Activated CD4-positive, alpha-beta memory T cell treated with anti-CD3 and anti-CD28 coated beads for 36 hours (primary cell): ENCODE data around the gene NDRG2. TPM values are rescaled to one million over a fixed set of nuclear protein-coding genes. Genes with fewer than 3 reads are reported as not detected.

Source experiments
- CTCF ChIA-PET: fragments of 350-600 bp; sonication (Branson Sonifier 250); formaldehyde crosslinking; loops from one replicate; lab custom pipeline; 2021; ENCODE audit warnings: antibody characterized with exemption, inconsistent platforms; lab: Charles Lee
- POLR2A ChIA-PET: fragments of 350-600 bp; sonication (Branson Sonifier 250); formaldehyde crosslinking; loops from one replicate; lab custom pipeline; 2021; ENCODE audit warnings: antibody characterized with exemption; lab: Charles Lee
- DNase-seq: peaks from one replicate; pipeline ENCODE4 v3.0.0-alpha.2; 2020
- H3K27ac Mint-ChIP-seq: one replicate; pipeline ENCODE4 v1.8.0; 2021; ENCODE audit warnings: mixed read lengths
- H3K27me3 Mint-ChIP-seq: one replicate; pipeline ENCODE4 v1.8.0; 2021; ENCODE audit warnings: mixed read lengths
- H3K36me3 Mint-ChIP-seq: one replicate; pipeline ENCODE4 v1.8.0; 2021; ENCODE audit warnings: mixed read lengths
- H3K4me1 Mint-ChIP-seq: one replicate; pipeline ENCODE4 v1.8.0; 2021; ENCODE audit warnings: low read depth, mixed read lengths
- H3K4me3 Mint-ChIP-seq: one replicate; pipeline ENCODE4 v1.8.0; 2021; ENCODE audit warnings: mild to moderate bottlenecking, mixed read lengths
- H3K9me3 Mint-ChIP-seq: one replicate; pipeline ENCODE4 v1.8.0; 2021; ENCODE audit warnings: mixed read lengths
- intact Hi-C: fragments of 100-400 bp; cut with micrococcal nuclease; formaldehyde crosslinking; loops from one replicate; pipeline ENCODE4 v1.15.1; 2023
- total RNA-seq, 2 experiments: library from RNA; stranded (reverse); gene quantifications; one replicate each; pipeline ENCODE4 v1.2.3, GENCODE V29; 2021

The NDRG2 gene
- total RNA-seq, 2 experiments from 2014 or later: 7.7 to 9.6 TPM

- Mint-ChIP-seq H3K9me3 (no peaks in the 10 kb centered on the region), H3K36me3 (no peaks in the 10 kb centered on the region), H3K27ac (no peak overlapping the region), H3K27me3 (peaks cover 55% of the 10 kb centered on the region), H3K4me1 (peaks cover 30% of the 10 kb centered on the region), H3K4me3 (no peak overlapping the region)
- CTCF ChIA-PET: interaction anchor here (0.7 to 4.6 kb wide), 10 partner anchors 17 to 96 kb away, joined by 3 to 86 read pairs (median 8); no protein-coding TSS in a partner anchor
- DNase-seq: no peak
- POLR2A ChIA-PET: interaction anchor here (2.6 kb wide), 1 partner anchor 37 kb away, joined by 10 read pairs; no protein-coding TSS in a partner anchor
- intact Hi-C loops: no loop called here
Observed at GRCh38 chr14:21066882-21067502, 42.1 kb upstream of the NDRG2 start.

GRCh38 chr14:21063479-21063878 is 38.6 kb upstream of the NDRG2 start:
- Mint-ChIP-seq H3K4me3 (no peak overlapping the region), H3K27ac (no peak overlapping the region), H3K36me3 (no peaks in the 10 kb centered on the region), H3K4me1 (peaks cover under 1% of the 10 kb centered on the region), H3K27me3 (peaks cover 33% of the 10 kb centered on the region), H3K9me3 (no peaks in the 10 kb centered on the region)
- no peak for DNase-seq
- intact Hi-C loops: no loop called here
- POLR2A ChIA-PET: no interaction called here
- CTCF ChIA-PET: interaction anchor here (3.0 to 3.5 kb wide), 2 partner anchors 29 to 49 kb away, joined by 14 to 15 read pairs; no protein-coding TSS in a partner anchor

- Mint-ChIP-seq H3K27ac (no peak overlapping the region), H3K9me3 (no peaks in the 10 kb centered on the region), H3K27me3 (peaks cover 17% of the 10 kb centered on the region), H3K4me3 (no peak overlapping the region), H3K4me1 (no peaks in the 10 kb centered on the region), H3K36me3 (no peaks in the 10 kb centered on the region)
- ChIA-PET POLR2A (no interaction called here), CTCF (interaction anchor here (0.8 to 3.5 kb wide), 3 partner anchors 10 to 47 kb away, joined by 3 to 15 read pairs (median 14); no protein-coding TSS in a partner anchor)
- DNase-seq: no peak
- intact Hi-C loops: no loop called here
Observed at GRCh38 chr14:21061347-21061668, 36.4 kb upstream of the NDRG2 start.

- intact Hi-C loops: no loop called here
- CTCF ChIA-PET: interaction anchor here (3.5 kb wide), 1 partner anchor 46 kb away, joined by 14 read pairs; no protein-coding TSS in a partner anchor
- Mint-ChIP-seq H3K27ac (no peak overlapping the region), H3K9me3 (no peaks in the 10 kb centered on the region), H3K36me3 (no peaks in the 10 kb centered on the region), H3K27me3 (peaks cover 14% of the 10 kb centered on the region), H3K4me1 (no peaks in the 10 kb centered on the region), H3K4me3 (no peak overlapping the region)
- no peak for DNase-seq
- POLR2A ChIA-PET: no interaction called here
Observed at GRCh38 chr14:21060614-21061346, 35.9 kb upstream of the NDRG2 start.

- CTCF ChIA-PET: interaction anchor here (3.5 kb wide), 1 partner anchor 45 kb away, joined by 14 read pairs; no protein-coding TSS in a partner anchor
- H3K36me3 Mint-ChIP-seq: no peaks in the 10 kb centered on the region
- intact Hi-C loops: no loop called here
- no peaks in the 10 kb centered on the region for H3K9me3 Mint-ChIP-seq
- no peak overlapping the region for H3K4me3 Mint-ChIP-seq
- H3K4me1 Mint-ChIP-seq: no peaks in the 10 kb centered on the region
- no peak overlapping the region for H3K27ac Mint-ChIP-seq
- peaks cover 11% of the 10 kb centered on the region for H3K27me3 Mint-ChIP-seq
- no peak for DNase-seq
- POLR2A ChIA-PET: no interaction called here
Observed at GRCh38 chr14:21059842-21060613, 35.2 kb upstream of the NDRG2 start.

GRCh38 chr14:21058903-21059302 is 34.0 kb upstream of the NDRG2 start:
- intact Hi-C loops: no loop called here
- Mint-ChIP-seq H3K4me1 (peaks cover 4% of the 10 kb centered on the region), H3K9me3 (no peaks in the 10 kb centered on the region), H3K27ac (no peak overlapping the region), H3K36me3 (no peaks in the 10 kb centered on the region), H3K27me3 (peaks cover 11% of the 10 kb centered on the region), H3K4me3 (no peak overlapping the region)
- CTCF ChIA-PET: interaction anchor here (1.5 to 1.8 kb wide), 2 partner anchors 33 to 44 kb away, joined by 5 read pairs; no protein-coding TSS in a partner anchor
- POLR2A ChIA-PET: no interaction called here
- DNase-seq: no peak

GRCh38 chr14:21057803-21058675 is 33.2 kb upstream of the NDRG2 start, which contains the start of gene RNASE8:
TSS of gene RNASE8 (plus strand) at chr14:21057822. CDS start at chr14:21057893, 71 bp downstream.
- H3K27me3 Mint-ChIP-seq: peaks cover 8% of the 10 kb centered on the region
- H3K27ac Mint-ChIP-seq: no peak within 1 kb of the TSS
- H3K36me3 Mint-ChIP-seq: no peaks in the 10 kb centered on the region
- CTCF ChIA-PET: interaction anchor here (1.2 to 1.8 kb wide), 3 partner anchors 34 to 59 kb away, joined by 3 to 5 read pairs (median 5); partner anchors contain the start of gene SLC39A2
- POLR2A ChIA-PET: interaction anchor here (0.6 kb wide), 1 partner anchor 346 kb away, joined by 5 read pairs; no protein-coding TSS in a partner anchor
- intact Hi-C loops: no loop called here
- DNase-seq: no peak
- H3K4me3 Mint-ChIP-seq: no peak within 1 kb of the TSS
- no peaks in the 10 kb centered on the region for H3K9me3 Mint-ChIP-seq
- peaks cover 6% of the 10 kb centered on the region for H3K4me1 Mint-ChIP-seq

- Mint-ChIP-seq H3K27ac (no peak overlapping the region), H3K27me3 (peaks cover 6% of the 10 kb centered on the region), H3K4me3 (no peak overlapping the region), H3K9me3 (no peaks in the 10 kb centered on the region), H3K4me1 (peaks cover 6% of the 10 kb centered on the region), H3K36me3 (no peaks in the 10 kb centered on the region)
- DNase-seq: no peak
- POLR2A ChIA-PET: no interaction called here
- intact Hi-C loops: no loop called here
- CTCF ChIA-PET: interaction anchor here (1.1 to 1.7 kb wide), 3 partner anchors 38 to 58 kb away, joined by 3 to 5 read pairs (median 3); partner anchors contain the start of gene SLC39A2
Observed at GRCh38 chr14:21056520-21057163, 31.8 kb upstream of the NDRG2 start.

- CTCF ChIA-PET: interaction anchor here (1.7 kb wide), 1 partner anchor 37 kb away, joined by 3 read pairs; no protein-coding TSS in a partner anchor
- no peak overlapping the region for H3K27ac Mint-ChIP-seq
- H3K36me3 Mint-ChIP-seq: no peaks in the 10 kb centered on the region
- intact Hi-C loops: no loop called here
- peaks cover 7% of the 10 kb centered on the region for H3K27me3 Mint-ChIP-seq
- no peak for DNase-seq
- H3K9me3 Mint-ChIP-seq: no peaks in the 10 kb centered on the region
- peaks cover 6% of the 10 kb centered on the region for H3K4me1 Mint-ChIP-seq
- no peak overlapping the region for H3K4me3 Mint-ChIP-seq
- POLR2A ChIA-PET: no interaction called here
Observed at GRCh38 chr14:21055432-21056117, 30.7 kb upstream of the NDRG2 start.

GRCh38 chr14:21054768-21055145 is 29.9 kb upstream of the NDRG2 start:
- H3K4me3 Mint-ChIP-seq: no peak overlapping the region
- no peak overlapping the region for H3K27ac Mint-ChIP-seq
- POLR2A ChIA-PET: no interaction called here
- CTCF ChIA-PET: no interaction called here
- no peaks in the 10 kb centered on the region for H3K36me3 Mint-ChIP-seq
- no peaks in the 10 kb centered on the region for H3K9me3 Mint-ChIP-seq
- H3K27me3 Mint-ChIP-seq: peaks cover 3% of the 10 kb centered on the region
- peaks cover 6% of the 10 kb centered on the region for H3K4me1 Mint-ChIP-seq
- intact Hi-C loops: no loop called here
- no peak for DNase-seq
